ENCODE results near the gene FAS. TPM values are rescaled to one million over a fixed set of nuclear protein-coding genes. Genes with fewer than 3 reads are reported as not detected.

Gene FAS
- total and polyA plus RNA-seq, 11 donors = 1.6 to 15.6 (median 3.9) TPM

- intact Hi-C loops (cut with DNase I) = no loop called here
- Histone ChIP-seq H3K4me3 (peak overlapping the region in 6 of 12 donors; percentile 15 to 45 (median 34)), H3K9me3 (no peaks in the 10 kb centered on the region), H3K27ac (peak overlapping the region in 11 of 12 donors; percentile 5 to 63 (median 40)), H3K36me3 (peaks cover 0 to 34% (median 25%) of the 10 kb centered on the region in 9 donors), H3K27me3 (no peaks in the 10 kb centered on the region), H3K4me1 (peaks cover 0 to 62% (median 12%) of the 10 kb centered on the region in 12 donors)
- DNase-seq = no peak
- 55 to 75% (median 62%) methylated on average over 5 of the region's 5 CpGs for WGBS, 4 donors
- TF ChIP-seq, protein P1, sequence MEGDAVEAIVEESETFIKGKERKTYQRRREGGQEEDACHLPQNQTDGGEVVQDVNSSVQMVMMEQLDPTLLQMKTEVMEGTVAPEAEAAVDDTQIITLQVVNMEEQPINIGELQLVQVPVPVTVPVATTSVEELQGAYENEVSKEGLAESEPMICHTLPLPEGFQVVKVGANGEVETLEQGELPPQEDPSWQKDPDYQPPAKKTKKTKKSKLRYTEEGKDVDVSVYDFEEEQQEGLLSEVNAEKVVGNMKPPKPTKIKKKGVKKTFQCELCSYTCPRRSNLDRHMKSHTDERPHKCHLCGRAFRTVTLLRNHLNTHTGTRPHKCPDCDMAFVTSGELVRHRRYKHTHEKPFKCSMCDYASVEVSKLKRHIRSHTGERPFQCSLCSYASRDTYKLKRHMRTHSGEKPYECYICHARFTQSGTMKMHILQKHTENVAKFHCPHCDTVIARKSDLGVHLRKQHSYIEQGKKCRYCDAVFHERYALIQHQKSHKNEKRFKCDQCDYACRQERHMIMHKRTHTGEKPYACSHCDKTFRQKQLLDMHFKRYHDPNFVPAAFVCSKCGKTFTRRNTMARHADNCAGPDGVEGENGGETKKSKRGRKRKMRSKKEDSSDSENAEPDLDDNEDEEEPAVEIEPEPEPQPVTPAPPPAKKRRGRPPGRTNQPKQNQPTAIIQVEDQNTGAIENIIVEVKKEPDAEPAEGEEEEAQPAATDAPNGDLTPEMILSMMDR (IDR thresholded peaks at IDR 0.05) = no peak
- TF ChIP-seq POLR2A (IDR thresholded peaks at IDR 0.05) = no peak
- ATAC-seq = peak in 2 of 4 donors; percentile 32 to 39
Measured at GRCh38 chr10:89001024-89001728, 10.6 kb downstream of the FAS start.

DNA sequence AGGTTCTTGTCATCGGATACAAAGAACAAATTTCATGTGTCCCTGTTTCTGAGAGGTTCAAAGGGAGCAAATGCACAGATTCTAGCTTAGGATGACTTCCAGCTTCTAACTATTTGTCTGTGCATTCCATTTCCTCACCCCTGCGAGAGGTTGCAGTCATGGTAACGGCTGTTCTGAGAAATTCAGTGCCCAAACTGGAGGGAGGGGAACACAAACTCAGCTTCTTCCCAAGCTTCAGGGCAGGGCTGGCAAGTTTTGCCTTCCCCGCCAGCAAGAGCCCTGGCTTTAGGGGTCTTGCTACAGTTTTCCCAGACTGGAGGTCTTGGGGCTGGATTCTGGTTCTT lies 11.1 kb downstream of the FAS start:
- H3K4me3 ChIP-seq = peak overlapping the region in 2 of 12 donors; percentile 8 to 44
- TF ChIP-seq, protein P1 (IDR thresholded peaks at IDR 0.05) = no peak
- TF ChIP-seq POLR2A (IDR thresholded peaks at IDR 0.05) = no peak
- no peaks in the 10 kb centered on the region for H3K9me3 ChIP-seq
- H3K36me3 ChIP-seq = peaks cover 0 to 37% (median 25%) of the 10 kb centered on the region in 9 donors
- DNase-seq (no peak), ATAC-seq (no peak)
- no peaks in the 10 kb centered on the region for H3K27me3 ChIP-seq
- peak overlapping the region in 9 of 12 donors; percentile 5 to 63 (median 48) for H3K27ac ChIP-seq
- 48 to 67% (median 58%) methylated on average over 4 of the region's 4 CpGs for WGBS, 4 donors
- intact Hi-C loops (cut with DNase I) = no loop called here
- H3K4me1 ChIP-seq = peaks cover 0 to 57% (median 10%) of the 10 kb centered on the region in 12 donors

DNA sequence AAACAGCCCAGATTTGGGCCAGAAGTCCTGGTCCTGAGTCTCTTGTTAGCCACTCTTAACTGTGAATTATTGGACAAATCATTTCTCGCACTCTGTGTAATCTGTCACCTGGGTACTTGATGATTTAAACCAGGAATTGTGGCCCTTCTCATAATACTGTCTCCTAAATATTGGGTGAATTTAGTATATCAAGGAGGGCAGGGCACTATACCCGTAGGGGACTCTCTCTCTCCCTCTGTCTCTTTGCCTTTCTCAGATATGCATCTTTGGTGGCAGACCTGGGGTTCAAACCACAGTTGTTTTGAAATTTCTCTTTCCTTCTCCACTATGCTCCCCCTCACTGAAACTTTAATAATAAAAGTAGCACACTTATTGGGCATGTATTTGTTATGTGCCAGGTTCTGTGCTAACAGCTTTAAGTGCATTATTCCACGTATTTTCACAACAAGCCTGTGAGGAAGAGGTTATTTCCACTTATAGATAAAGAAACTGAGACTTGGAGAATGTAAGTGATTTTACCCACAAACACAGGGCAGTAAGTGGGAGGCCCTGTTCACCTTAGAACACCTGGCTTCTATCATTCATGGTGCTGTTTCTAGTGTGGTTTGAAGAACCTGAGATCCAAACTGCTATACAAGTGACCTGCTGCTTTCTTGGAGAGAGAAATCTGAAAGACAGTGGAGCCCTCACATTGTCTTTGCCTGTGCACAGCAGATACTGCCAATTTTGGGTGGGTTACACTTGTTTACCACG lies 11.8 kb downstream of the FAS start:
- DNase-seq (no peak), ATAC-seq (no peak)
- H3K27me3 ChIP-seq = no peaks in the 10 kb centered on the region
- peaks cover 0 to 53% (median 8%) of the 10 kb centered on the region in 12 donors for H3K4me1 ChIP-seq
- WGBS, 4 donors = 90 to 93% (median 90%) methylated on average over 4 of the region's 4 CpGs
- no peaks in the 10 kb centered on the region for H3K9me3 ChIP-seq
- intact Hi-C loops (cut with DNase I) = no loop called here
- H3K4me3 ChIP-seq = no peak overlapping the region
- TF ChIP-seq, protein P1 (IDR thresholded peaks at IDR 0.05) = no peak
- TF ChIP-seq POLR2A (IDR thresholded peaks at IDR 0.05) = no peak
- peaks cover 0 to 40% (median 25%) of the 10 kb centered on the region in 9 donors for H3K36me3 ChIP-seq
- H3K27ac ChIP-seq = peak overlapping the region in 6 of 12 donors; percentile 5 to 63 (median 50)

GRCh38 chr10:89003344-89003743 lies 12.7 kb downstream of the FAS start:
- H3K27ac ChIP-seq = no peak overlapping the region
- DNase-seq (no peak), ATAC-seq (no peak)
- 34 to 93% (median 57%) methylated on average over 2 of the region's 2 CpGs for WGBS, 4 donors
- no peak overlapping the region for H3K4me3 ChIP-seq
- TF ChIP-seq POLR2A (IDR thresholded peaks at IDR 0.05) = no peak
- TF ChIP-seq, protein P1 (IDR thresholded peaks at IDR 0.05) = no peak
- no peaks in the 10 kb centered on the region for H3K9me3 ChIP-seq
- peaks cover 0 to 49% (median 33%) of the 10 kb centered on the region in 9 donors for H3K36me3 ChIP-seq
- intact Hi-C loops (cut with DNase I) = no loop called here
- no peaks in the 10 kb centered on the region for H3K27me3 ChIP-seq
- H3K4me1 ChIP-seq = peaks cover 0 to 45% (median 8%) of the 10 kb centered on the region in 12 donors

Measured in heart left ventricle (tissue), 16 donors.